ENCODE measurements around the gene G2E3. TPM values are rescaled to one million over a fixed set of nuclear protein-coding genes. Genes with fewer than 3 reads are reported as not detected.
"Not testable (repeated sequence)": the region's sequence is repeated elsewhere in the genome, so short reads cannot be mapped to it uniquely, and the experiment has no call there.

Gene G2E3
- polyA plus RNA-seq, 1 experiment, result 21.7 TPM

DNA sequence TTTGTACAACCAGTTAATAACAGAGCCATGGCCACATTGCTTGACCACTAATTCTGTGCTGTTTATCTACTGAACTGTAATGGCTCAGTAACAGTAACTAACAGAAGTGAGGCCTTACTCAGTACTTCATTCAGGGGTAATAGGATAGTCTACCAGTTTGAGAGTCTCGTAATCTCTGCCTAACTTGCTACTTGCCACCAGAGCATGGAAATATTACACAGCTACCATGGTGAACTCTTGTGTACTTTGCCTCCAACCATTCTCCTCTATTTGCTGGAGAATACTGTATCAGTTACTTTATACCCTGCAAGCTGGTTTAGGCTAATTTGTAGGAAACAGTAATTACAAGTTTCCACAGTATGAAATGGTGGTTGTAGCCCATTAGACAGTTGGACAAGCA is 73.8 kb downstream of the G2E3 start:
- H3K4me3 ChIP-seq (ENCODE audit: low read depth, low read length), result no peak overlapping the region
- no peak for DNase-seq (ENCODE audit: low read depth, low spot score)
- CTCF ChIA-PET, result interaction anchor here (1.0 kb wide), 1 partner anchor 11 kb away, joined by 3 read pairs; no protein-coding TSS in a partner anchor
- H3K9me3 ChIP-seq (ENCODE audit: control insufficient read depth, insufficient read depth, low read length), result no peaks in the 10 kb centered on the region
- TF ChIP-seq, protein P1, sequence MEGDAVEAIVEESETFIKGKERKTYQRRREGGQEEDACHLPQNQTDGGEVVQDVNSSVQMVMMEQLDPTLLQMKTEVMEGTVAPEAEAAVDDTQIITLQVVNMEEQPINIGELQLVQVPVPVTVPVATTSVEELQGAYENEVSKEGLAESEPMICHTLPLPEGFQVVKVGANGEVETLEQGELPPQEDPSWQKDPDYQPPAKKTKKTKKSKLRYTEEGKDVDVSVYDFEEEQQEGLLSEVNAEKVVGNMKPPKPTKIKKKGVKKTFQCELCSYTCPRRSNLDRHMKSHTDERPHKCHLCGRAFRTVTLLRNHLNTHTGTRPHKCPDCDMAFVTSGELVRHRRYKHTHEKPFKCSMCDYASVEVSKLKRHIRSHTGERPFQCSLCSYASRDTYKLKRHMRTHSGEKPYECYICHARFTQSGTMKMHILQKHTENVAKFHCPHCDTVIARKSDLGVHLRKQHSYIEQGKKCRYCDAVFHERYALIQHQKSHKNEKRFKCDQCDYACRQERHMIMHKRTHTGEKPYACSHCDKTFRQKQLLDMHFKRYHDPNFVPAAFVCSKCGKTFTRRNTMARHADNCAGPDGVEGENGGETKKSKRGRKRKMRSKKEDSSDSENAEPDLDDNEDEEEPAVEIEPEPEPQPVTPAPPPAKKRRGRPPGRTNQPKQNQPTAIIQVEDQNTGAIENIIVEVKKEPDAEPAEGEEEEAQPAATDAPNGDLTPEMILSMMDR (IDR thresholded peaks at IDR 0.05; ENCODE audit: low read depth, low read length), result no peak
- no peak overlapping the region for H3K27ac ChIP-seq (ENCODE audit: low read depth, low read length)
- POLR2A ChIA-PET, result no interaction called here
- H3K27me3 ChIP-seq (ENCODE audit: control insufficient read depth, insufficient read depth, low read length), result no peaks in the 10 kb centered on the region

DNA sequence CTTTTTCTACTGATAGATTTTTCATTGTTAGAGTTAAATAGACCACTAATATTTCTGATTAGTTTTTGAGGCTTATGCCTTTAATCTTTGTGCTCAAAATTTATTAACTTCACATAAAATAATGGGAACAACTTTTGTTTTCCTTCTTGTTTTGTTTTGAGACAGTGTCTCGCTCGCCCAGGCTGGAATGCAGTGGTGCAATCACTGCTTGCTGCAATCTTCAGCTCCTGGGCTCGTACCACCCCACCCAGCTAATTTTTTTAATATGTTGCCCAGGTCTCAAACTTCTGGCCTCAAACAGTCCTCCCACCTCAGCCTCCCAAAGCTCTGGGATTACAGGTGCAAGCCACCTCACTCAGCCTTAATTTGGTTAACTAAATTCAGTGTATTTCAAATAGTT is 80.0 kb downstream of the G2E3 start:
- CTCF ChIA-PET, result no interaction called here
- H3K9me3 ChIP-seq (ENCODE audit: control insufficient read depth, insufficient read depth, low read length), result no peaks in the 10 kb centered on the region
- no peak overlapping the region for H3K27ac ChIP-seq (ENCODE audit: low read depth, low read length)
- POLR2A ChIA-PET, result no interaction called here
- no peak overlapping the region for H3K4me3 ChIP-seq (ENCODE audit: low read depth, low read length)
- no peak for DNase-seq (ENCODE audit: low read depth, low spot score)
- no peaks in the 10 kb centered on the region for H3K27me3 ChIP-seq (ENCODE audit: control insufficient read depth, insufficient read depth, low read length)
- TF ChIP-seq, protein P1 (IDR thresholded peaks at IDR 0.05; ENCODE audit: low read depth, low read length), result no peak

DNA sequence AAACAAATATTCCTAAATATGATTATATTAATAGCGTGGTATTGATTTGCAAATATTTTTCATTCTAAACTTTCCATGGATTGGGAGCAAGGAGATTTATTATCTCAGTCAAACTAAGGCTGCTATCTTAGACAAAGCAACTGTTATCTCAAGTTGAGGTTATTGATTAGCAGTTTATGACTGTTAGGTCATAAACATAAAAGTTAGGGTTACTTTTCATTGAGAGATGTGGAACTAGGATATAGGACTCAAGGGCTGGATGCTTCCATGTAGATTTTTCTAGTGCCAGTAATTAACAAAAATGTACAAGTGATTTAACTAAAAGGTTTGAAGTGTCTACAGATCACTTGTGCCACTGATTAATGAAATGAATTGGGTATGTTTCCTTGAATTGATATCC is 82.2 kb downstream of the G2E3 start:
- TF ChIP-seq, protein P1 (IDR thresholded peaks at IDR 0.05; ENCODE audit: low read depth, low read length), result no peak
- H3K4me3 ChIP-seq (ENCODE audit: low read depth, low read length), result no peak overlapping the region
- no peaks in the 10 kb centered on the region for H3K9me3 ChIP-seq (ENCODE audit: control insufficient read depth, insufficient read depth, low read length)
- ChIA-PET CTCF (no interaction called here), POLR2A (no interaction called here)
- no peak overlapping the region for H3K27ac ChIP-seq (ENCODE audit: low read depth, low read length)
- DNase-seq (ENCODE audit: low read depth, low spot score), result no peak
- H3K27me3 ChIP-seq (ENCODE audit: control insufficient read depth, insufficient read depth, low read length), result no peaks in the 10 kb centered on the region

DNA sequence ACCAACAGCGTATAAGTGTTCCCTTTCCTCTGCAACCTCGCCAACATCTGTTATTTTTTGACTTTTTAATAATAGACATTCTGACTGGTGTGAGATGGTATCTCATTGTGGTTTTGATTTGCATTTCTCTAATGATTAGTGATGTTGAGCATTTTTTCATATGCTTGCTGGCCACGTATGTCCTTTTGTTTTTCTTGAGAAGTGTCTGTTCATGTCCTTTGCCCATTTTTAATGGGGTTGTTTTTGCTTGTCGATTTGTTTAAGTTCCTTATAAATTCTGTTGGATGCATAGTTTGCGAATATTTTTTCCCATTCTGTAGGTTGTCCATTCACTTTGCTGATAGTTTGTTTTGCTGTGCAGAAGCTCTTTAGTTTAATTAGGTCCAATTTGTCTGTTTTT is 85.5 kb downstream of the G2E3 start:
- POLR2A ChIA-PET, result not testable (repeated sequence)
- CTCF ChIA-PET, result interaction anchor here (0.5 kb wide), 1 partner anchor 13 kb away, joined by 3 read pairs; no protein-coding TSS in a partner anchor

DNA sequence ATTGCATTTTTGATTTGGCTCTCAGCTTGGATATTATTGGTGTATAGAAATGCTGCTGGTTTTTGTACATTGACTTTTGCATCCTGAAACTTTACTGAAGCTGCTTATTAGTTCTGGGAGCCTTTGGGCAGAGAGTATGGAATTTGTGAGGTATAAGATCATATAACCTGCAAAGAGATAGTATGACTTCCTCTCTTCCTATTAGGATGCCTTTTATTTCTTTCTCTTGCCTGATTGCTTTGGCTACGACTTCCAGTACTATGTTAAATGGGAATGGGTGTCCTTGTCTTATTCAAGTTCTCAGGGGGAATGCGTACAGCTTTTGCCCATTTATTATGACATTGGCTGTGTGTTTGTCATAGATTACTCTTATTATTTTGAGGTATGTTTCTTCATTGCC is 86.6 kb downstream of the G2E3 start:
- Histone ChIP-seq H3K4me3 (ENCODE audit: low read depth, low read length) (no peak overlapping the region), H3K27ac (ENCODE audit: low read depth, low read length) (no peak overlapping the region), H3K9me3 (ENCODE audit: control insufficient read depth, insufficient read depth, low read length) (no peaks in the 10 kb centered on the region), H3K27me3 (ENCODE audit: control insufficient read depth, insufficient read depth, low read length) (no peaks in the 10 kb centered on the region)
- ChIA-PET CTCF (no interaction called here), POLR2A (no interaction called here)
- DNase-seq (ENCODE audit: low read depth, low spot score), result no peak
- TF ChIP-seq, protein P1 (IDR thresholded peaks at IDR 0.05; ENCODE audit: low read depth, low read length), result no peak

More for the DNA sequence above, 85.5 kb downstream of the G2E3 start:
- DNase-seq (ENCODE audit: low read depth, low spot score); H3K27ac ChIP-seq (ENCODE audit: low read depth, low read length); H3K9me3 ChIP-seq (ENCODE audit: control insufficient read depth, insufficient read depth, low read length); H3K4me3 ChIP-seq (ENCODE audit: low read depth, low read length); H3K27me3 ChIP-seq (ENCODE audit: control insufficient read depth, insufficient read depth, low read length): not testable (repeated sequence)

DNA sequence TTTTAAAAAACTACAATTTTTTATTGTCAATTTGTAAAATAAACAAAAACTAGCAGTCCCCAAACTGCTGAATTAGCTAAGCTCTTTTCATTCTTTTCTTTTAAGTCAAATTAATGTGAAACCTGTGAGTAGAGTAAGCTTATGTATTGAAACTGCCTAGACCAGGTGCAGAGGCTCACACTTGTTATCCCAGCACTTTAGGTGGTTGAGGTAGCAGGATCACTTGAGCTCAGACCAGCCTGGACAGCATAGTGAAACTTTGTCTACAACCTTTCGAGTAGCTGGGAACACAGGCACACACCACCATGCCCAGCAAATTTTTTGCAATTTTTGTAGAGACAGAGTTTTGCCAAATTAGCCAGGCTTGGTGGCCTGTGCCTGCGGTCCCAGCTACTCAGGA is 89.5 kb downstream of the G2E3 start:
- Histone ChIP-seq H3K4me3 (ENCODE audit: low read depth, low read length) (no peak overlapping the region), H3K27me3 (ENCODE audit: control insufficient read depth, insufficient read depth, low read length) (no peaks in the 10 kb centered on the region), H3K9me3 (ENCODE audit: control insufficient read depth, insufficient read depth, low read length) (no peaks in the 10 kb centered on the region), H3K27ac (ENCODE audit: low read depth, low read length) (no peak overlapping the region)
- TF ChIP-seq, protein P1 (IDR thresholded peaks at IDR 0.05; ENCODE audit: low read depth, low read length), result no peak
- CTCF ChIA-PET, result no interaction called here
- POLR2A ChIA-PET, result interaction anchor here (0.5 kb wide), 1 partner anchor 71 kb away, joined by 5 read pairs; no protein-coding TSS in a partner anchor
- DNase-seq (ENCODE audit: low read depth, low spot score), result no peak
